H1 (cell line): ENCODE results near the gene ETFDH. TPM values are rescaled to one million over a fixed set of nuclear protein-coding genes. Genes with fewer than 3 reads are reported as not detected.

Source experiments
- BACH1 ChIP-seq: IDR thresholded peaks from 2 replicates; pipeline ENCODE4 v1.6.1; 2012; ENCODE audit warnings: low read length, improper control_type of control experiment
- EP300 ChIP-seq, 2 experiments: IDR thresholded peaks; 1 replicate in 1 of 2; 2 replicates in 1 of 2; pipeline ENCODE4 v1.6.1; 2011 to 2012; ENCODE audit warnings: low read depth in 2 of 2, low read length in 2 of 2, mild to moderate bottlenecking in 2 of 2, borderline replicate concordance in 1 of 2, inconsistent platforms in 1 of 2, moderate library complexity in 1 of 2
- FOSL1 ChIP-seq: IDR thresholded peaks from 2 replicates; pipeline ENCODE4 v1.6.1; 2011; ENCODE audit warnings: mild to moderate bottlenecking, low read depth, low read length, moderate library complexity; ENCODE audit not compliant: insufficient read depth
- PHF8 ChIP-seq: fragments of 200-600 bp; sonication (generic); conservative IDR thresholded peaks from 2 replicates; pipeline ENCODE4 v1.7.1; 2012; ENCODE audit warnings: low read depth, mild to moderate bottlenecking, inconsistent platforms, low read length, moderate library complexity
- POU5F1 ChIP-seq: IDR thresholded peaks from 2 replicates; pipeline ENCODE4 v1.6.1; 2011; ENCODE audit warnings: low read depth, mild to moderate bottlenecking, low read length, moderate library complexity
- TAF7 ChIP-seq: optimal IDR thresholded peaks from 2 replicates; pipeline ENCODE3; 2011; ENCODE audit warnings: low read depth, mild to moderate bottlenecking, inconsistent platforms, low read length, moderate library complexity, borderline replicate concordance
- polyA plus RNA-seq, 7 experiments: library from polyadenylated mRNA; depleted of rRNA in 3 of 7; stranded (reverse) in 5 of 7; unstranded in 2 of 7; fragments of >200 nt in 5 of 7; fragments of 200-250 nt in 2 of 7; gene quantifications; 1 replicate in 5 of 7; 2 replicates in 1 of 7; 4 replicates in 1 of 7; pipeline versions ENCODE4 v1.2.1 to v1.2.3, GENCODE V29; 2011 to 2013; ENCODE audit warnings: missing spikeins in 2 of 7, mixed read lengths in 2 of 7
- small RNA-seq: library from polyadenylated mRNA; stranded (forward); fragments of <200 nt; extraction: miRNeasy Mini kit (QIAGEN cat#:217004); gene quantifications from one replicate; pipeline ENCODE3, GENCODE V24; 2013; ENCODE audit not compliant: insufficient read depth
- total RNA-seq: library from RNA; stranded (reverse); fragmentation: NEBNext Ultra II Directional; extraction: Animal tissue kit (Norgen Biotek cat#: 25700); gene quantifications from 2 replicates; pipeline ENCODE4 v1.2.1, GENCODE V29; 2021

Gene ETFDH
- total and polyA plus RNA-seq, 2 of the 8 experiments (the other 6 are each of a cell fraction or from before 2014, with no cell fraction given), result 11.3 to 15.7 TPM

- TF ChIP-seq POU5F1 (no peak), FOSL1 (no peak), BACH1 (no peak), TAF7 (no peak), PHF8 (no peak), EP300 (IDR thresholded peaks at IDR 0.05; ENCODE audit: borderline replicate concordance in 1 of 2, low read depth in 2 of 2, low read length in 2 of 2) (no peak)
Observed at GRCh38 chr4:158758703-158759102, 86.6 kb downstream of the ETFDH start (continued).

Small RNA genes lying within 50 kb of the gene (small RNA-seq; reads per million reads assigned to genes)
- not detected for gene RF00012

Other genes with a start within 250 kb of the ETFDH start
- 0.56 and 0.57 TPM in 2 replicates for gene RXFP1, start 150.4 kb upstream of the ETFDH start, total RNA-seq
- gene RXFP1, start 150.4 kb upstream of the ETFDH start, polyA plus RNA-seq (2011; rRNA removed), result 0.13 and 0.14 TPM in 2 replicates
- gene C4orf46, start 409 bp upstream of the ETFDH start, total RNA-seq, result 27.3 and 28.6 TPM in 2 replicates
- gene C4orf46, start 409 bp upstream of the ETFDH start, polyA plus RNA-seq (2011; rRNA removed), result 11.8 and 19.8 TPM in 2 replicates
- 48.3 and 53.2 TPM in 2 replicates for gene PPID, start 51.1 kb downstream of the ETFDH start, total RNA-seq
- gene PPID, start 51.1 kb downstream of the ETFDH start, polyA plus RNA-seq (2011; rRNA removed), result 20.2 and 23.3 TPM in 2 replicates
- 13.0 and 13.4 TPM in 2 replicates for gene FNIP2, start 96.7 kb downstream of the ETFDH start, total RNA-seq
- 3.6 and 4.0 TPM in 2 replicates for gene FNIP2, start 96.7 kb downstream of the ETFDH start, polyA plus RNA-seq (2011; rRNA removed)